ENCODE data around the gene RBMX2. TPM values are rescaled to one million over a fixed set of nuclear protein-coding genes. Genes with fewer than 3 reads are reported as not detected.

Gene RBMX2
- total RNA-seq: 20.5 and 23.9 TPM in 2 replicates

DNA sequence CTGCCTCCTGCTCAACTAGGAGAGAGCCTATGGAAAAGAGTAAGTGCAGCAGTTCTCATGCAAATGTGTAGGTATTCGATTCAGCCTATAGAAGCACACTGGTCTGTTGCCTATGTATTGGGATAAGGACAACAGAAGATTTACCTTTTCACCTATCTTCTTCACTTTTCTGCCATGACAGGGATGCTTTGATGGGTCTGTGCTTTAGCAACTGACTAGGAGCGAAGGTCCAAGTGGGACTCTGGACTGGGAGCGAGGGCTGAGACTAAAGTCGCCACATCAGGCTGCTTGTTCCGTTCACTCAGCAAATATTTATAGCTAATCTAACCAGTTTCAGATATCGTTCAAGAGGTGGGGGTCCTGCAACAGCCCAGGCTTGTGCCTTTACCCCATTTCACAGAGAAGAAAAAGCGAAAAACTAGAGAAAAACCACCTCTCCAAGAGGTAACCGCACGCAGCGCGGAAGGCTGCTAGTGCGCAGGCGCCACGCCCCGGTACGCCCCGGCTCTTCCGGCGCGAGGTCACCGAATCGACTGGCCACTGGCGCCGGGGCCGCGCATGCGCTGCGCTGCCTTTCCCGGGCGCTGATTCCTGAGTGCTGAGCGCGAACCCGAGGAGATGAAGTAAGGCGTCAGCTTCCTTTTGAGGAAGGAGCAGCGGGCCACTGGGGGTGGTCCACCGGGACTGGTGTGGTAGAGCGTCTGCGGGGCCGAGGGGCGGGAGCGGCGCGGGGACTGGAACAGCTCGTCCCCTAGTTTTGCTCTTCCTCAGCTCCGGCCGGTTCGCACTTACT, at the start of gene RBMX2:
TSS of gene RBMX2 (plus strand) at position 573 of the 793 bp plus-strand sequence. CDS start at position 619, 46 bp downstream.

GRCh38 chrX:130385520-130385919, 16.3 kb upstream of the RBMX2 start, which contains the start of gene GPR119:
TSS of gene GPR119 (minus strand) at chrX:130385674. CDS start at chrX:130385447, 227 bp downstream.

Other genes with a start within 250 kb of the RBMX2 start
- gene AIFM1, start 236.1 kb upstream of the RBMX2 start, total RNA-seq: 16.7 and 23.9 TPM in 2 replicates
- gene RAB33A, start 230.0 kb upstream of the RBMX2 start, total RNA-seq: 1.3 and 3.8 TPM in 2 replicates
- 3.6 and 4.8 TPM in 2 replicates for gene ZNF280C, start 133.1 kb upstream of the RBMX2 start, total RNA-seq
- 9.3 and 18.0 TPM in 2 replicates for gene SLC25A14, start 62.1 kb upstream of the RBMX2 start, total RNA-seq
- gene GPR119, start 16.3 kb upstream of the RBMX2 start, total RNA-seq: not detected in 2 replicates

Data from smooth muscle cell of trachea (primary cell).